Activated CD8-positive, alpha-beta memory T cell treated with anti-CD3 and anti-CD28 coated beads, Interleukin-2, amount 50 U/mL, for 24 hours (primary cell): Measurements from ENCODE around the gene KRT35.

Source experiments
- DNase-seq: peaks from one replicate; pipeline ENCODE4 v3.0.0-alpha.2; 2020; ENCODE audit errors: extremely low read depth

KRT35 gene

DNA sequence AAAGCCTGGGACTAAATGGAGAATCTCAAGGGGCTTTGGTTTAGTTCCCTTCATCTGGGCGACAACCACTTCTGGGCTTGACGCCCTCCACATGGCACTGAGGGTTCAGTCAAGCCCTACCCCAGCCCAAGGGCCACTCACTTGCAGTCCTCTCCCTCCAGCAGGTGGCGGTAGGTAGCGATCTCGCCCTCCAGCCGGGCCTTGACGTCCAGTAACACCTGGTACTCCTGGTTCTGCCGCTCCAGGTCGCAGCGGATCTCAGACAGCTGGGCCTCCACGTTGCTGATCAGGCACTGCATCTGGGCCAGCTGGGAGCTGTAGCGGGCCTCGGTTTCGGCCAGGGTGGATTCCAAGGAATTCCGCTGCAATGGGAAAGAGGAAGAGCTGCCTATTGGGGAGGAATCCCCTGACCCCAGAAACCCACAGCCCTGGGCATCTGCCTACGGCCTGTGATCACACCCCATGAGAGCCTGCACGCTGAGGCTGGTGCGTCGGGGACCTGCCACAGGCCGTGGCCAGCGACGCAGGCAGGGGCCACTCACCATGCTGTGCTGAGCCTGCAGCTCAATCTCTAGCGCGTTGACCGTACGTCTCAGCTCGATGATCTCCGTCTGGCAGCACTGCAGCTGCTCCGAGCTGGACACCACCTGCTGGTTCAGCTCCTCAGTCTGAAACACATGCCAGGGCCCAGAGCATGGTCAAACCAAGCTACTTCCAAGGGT, 6.0 kb upstream of the KRT35 start:
- DNase-seq: no peak

DNA sequence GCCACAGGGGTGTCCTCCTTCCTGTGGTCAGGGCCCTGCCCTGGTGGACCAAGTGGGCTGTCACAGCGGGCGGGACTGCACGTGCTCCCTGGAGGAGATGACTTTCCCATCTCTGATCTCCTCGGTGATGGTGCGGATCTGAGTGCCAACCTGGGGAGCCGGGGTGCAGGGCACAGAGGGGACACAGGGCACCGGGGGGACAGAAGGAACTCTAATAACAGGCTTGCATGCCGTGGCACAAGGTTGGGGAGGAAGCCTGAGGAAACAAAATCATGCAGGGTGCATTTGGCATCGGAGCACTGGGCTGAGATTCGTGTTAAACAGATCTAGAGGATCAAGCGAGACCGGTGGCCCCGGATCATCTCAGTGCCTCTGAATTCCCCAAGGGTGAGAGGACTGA, 5.4 kb upstream of the KRT35 start:
- DNase-seq: no peak

DNA sequence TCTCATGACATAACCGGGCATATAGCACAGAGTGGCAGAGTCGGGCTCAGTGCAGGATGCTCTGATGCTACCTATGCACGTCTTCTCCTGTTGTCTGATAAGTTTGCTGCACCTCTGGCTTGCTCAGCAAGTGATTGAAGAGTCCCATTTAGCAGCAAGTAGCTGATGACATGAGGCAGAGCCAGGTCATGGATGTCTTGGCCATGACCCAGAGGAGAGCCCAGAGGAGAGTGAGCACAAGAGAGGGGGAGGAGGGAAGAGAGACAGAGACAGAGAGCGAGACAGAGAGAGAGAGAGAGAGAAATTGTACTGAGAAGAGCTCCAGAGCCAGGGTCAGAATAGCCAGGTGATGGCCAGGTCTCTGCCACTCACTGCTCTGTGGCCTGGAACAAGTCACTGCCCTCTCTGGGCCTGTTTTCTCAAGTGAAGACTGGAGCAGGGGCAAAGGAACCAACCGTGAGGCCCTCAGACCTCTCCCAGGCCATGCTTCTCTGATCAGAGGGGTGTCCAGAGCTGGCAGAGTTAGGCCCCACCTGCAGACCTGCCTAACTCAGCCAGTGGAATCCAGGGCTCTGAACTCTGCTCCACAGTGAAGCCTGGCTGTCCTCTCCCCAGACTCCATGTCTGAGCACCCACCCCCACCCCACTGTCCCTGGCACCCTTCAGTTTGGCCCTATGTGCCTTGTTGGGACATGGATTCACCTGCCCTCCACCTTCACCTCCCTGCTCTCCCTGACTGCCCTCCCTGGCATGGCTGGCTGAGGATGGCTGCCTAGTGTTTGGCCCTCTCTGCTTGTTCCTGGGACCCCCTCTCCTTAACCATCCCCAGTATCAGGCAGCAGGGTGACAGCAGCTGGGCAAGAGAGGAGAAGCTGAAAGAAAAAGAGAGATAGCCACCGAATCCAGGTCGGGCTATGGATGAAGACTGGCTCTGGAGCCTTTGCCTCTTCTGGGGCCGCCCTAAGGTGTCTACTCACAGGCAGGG, 4.3 kb upstream of the KRT35 start:
- no peak for DNase-seq

DNA sequence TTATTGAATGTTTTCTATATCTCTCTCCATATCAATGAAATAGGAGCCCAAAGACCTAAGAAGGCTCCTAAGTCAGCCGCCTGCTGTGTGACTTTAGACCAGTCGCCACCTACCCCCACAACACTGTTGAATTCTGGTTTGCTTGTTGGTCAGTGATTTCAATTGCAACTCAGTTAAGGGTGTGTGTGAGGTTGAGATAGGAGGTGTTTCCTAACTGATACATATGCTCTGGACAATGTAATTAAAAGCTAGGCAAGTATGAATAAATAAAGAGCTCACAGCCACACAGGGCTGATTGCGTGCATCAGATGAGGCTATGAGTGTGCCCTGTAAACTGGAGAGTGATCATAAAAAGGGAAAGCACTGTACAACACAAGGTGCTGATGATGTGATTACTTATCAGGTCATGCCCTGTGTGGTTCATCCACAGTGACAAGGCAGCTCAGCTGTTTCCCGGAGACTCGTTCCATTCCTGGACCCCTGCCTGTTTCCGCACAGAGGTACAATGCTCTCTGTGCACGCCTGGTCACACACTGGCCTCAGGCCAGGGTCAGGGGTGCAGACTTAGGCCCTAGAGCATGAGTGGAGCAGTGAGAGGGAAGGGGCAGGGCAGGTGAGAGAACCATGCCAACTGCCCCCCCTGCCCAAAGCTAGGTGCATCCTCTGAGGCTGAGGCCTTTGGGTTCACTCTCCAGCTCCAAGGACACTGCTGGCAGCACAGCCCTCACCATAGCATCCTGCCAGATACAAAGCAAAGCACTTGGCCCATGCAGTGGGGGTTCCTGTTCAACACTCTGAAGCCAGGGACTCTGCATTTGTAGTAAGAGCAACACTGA, 3.3 kb upstream of the KRT35 start:
- no peak for DNase-seq

DNA sequence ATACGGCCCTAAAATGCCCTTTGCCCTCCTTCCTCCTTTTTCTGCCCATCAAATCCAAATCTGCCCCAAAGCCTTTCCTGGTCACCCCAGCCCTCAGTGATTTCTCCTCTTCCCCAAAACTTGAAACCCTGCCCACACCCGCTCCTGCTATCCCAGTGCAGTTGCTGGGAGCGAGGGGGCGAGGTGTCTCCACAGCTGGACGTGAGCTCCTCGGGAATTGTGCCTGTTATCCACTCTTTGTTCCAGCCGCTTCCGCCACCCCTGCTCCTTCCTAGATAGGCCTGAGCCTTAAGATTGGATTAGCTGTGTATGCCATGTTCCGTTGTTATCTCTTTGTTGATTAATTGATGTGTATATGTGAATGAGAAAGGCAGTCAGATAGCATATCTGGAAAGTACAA, 2.6 kb upstream of the KRT35 start:
- no peak for DNase-seq

DNA sequence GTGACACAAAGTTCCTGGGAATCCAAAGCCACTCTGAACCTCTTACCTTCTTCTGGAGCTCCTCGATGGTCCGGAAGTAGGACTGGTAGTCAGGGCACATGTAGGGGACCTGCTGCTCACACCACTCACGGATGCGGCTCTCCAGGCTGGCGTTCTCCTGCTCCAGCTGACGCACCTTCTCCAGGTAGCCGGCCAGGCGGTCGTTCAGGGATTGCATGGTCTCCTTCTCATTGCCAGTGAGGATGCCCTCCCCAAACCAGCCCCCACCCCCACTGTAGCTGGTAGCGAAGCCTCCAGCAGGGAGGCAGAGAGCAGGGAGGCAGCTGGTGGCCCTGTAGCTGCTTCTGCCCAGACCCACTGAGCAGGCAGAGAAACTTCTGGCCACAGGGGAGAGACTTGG, 370 bp downstream of the KRT35 start:
- DNase-seq: no peak

DNA sequence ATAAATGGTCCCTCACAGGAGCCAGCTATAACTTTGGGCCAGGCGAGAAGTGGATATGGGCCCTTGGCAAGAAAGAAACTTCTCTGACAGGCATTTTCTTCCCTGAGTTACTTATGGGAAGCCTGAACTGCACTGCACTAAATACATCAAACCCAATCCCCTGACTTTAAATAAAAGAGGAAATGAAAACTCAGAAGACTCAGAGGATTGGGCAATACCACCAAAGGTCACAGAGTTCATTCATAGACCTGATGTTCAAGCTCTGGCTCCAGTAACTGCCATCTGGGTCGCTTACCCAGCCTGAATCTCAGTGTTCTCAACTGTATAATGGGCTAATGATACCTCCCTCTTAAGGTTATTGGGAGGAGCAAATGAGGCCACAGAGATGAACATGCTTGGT, 815 bp downstream of the KRT35 start:
- no peak for DNase-seq

DNA sequence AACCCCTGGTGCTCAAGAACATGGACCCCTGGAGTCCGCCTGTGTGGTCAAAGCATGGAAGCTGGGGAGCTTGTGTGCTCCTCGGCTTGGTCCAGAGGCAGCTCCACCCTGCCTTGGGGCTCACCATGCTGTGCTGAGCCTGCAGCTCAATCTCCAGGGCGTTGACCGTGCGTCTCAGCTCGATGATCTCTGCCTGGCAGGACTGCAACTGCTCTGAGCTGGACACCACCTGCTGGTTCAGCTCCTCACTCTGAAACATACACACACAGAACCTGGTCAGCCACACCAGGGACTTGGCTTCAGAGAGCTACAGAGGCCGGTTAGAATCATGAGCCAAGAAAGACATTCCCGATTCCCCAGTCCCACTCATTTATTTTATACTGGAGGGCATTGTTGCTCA, 2.7 kb downstream of the KRT35 start:
- no peak for DNase-seq

DNA sequence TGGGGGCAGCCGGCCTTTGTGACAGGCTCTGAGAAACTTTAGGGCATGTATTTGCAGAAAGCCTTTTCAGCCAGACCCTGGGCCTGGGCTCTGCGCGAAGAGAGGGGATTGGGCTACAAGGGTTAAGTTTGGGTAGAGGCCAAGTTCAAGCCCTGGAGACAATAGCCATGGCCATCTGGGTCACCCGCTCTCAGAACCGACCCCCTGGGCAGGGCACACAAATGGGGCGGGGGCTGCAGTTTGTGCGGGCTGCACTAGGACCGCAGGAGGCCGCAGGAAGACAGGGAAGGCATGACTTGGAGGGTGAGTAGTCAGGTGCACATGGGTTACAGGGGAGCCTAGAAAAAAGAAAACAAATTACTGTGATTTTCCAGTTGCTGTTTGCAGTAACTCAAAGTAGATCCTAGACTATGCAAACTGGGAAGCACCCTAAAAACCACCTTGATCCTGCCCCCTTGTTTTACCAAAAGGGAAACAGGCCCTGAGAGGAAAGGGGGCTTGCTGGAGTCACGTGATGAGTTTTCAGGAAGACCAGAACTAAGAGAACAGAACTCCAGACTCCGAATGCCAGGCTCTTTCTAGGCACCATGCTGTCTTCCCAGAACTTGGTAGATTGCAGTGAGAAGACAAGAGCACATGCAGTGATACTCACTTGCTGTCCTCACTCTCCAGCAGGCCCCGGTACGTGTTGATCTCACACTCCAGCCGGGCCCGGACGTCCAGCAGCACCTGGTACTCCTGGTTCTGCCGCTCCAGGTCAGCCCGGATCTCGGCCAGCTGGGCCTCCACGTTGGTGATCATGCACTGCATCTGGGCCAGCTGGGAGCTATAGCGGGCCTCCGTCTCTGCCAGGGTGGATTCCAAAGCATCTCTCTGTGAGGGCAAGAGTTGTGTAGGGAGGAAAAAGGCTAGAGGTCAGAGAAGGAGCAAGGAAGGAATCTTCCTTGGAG, 3.8 kb downstream of the KRT35 start:
- no peak for DNase-seq

DNA sequence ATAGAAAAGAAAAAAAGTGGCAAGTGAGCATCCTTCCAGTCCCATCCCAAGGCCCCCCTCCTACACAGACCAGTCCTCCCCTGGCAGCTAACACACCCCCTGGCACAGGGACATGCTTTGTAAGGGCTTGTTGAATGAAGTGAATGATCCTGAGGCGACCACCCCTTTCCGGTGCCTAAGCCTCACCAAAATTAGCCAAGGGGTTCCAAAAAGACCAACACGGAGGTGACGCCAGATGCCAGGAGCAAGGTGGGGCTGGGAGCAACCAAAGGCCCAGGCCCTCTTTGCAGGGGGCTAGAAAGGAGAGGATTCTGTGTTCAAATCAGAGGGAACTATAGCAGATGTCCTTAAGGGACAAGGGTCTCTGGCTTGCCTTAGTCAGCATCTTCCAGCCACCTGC, 5.5 kb downstream of the KRT35 start:
- DNase-seq: no peak

DNA sequence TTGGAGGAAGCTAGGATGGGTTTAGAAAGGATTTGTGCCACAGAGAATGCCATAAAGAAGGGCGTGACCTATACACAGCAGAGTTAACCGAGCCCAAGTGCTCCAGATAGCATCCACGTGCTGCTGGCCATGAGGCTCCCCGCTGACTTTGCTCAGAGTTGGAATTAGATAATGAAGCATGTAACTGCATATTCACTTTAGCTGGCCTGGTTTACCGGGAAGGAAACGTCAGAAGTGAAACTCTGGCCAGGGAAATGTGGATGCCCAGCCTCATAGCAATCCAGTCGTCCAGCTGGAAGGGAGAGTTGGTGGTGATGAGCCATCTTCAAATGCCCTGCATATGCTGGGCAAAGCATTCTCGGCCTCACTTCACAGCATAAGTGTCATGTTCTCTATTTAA, 6.1 kb downstream of the KRT35 start:
- DNase-seq: no peak

DNA sequence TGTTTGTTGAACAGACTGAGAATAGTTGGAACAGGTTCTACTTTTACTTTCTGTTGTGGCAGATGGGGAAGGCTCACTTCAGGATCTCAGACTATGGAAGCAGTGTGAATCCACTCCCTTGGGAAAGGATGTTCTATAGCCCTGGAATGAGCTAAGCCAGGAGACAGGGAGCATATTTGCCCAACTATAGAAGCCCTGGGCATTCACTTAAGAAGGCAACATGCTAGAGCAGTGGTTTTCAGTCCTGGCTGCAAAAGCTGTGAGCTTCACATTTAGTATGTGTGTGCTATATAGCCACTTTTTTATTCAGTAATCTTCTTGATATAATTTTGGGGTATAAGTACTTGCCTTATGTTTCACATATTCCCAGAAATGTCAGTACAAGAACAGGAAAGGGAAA, 12.6 kb downstream of the KRT35 start:
- DNase-seq: no peak

DNA sequence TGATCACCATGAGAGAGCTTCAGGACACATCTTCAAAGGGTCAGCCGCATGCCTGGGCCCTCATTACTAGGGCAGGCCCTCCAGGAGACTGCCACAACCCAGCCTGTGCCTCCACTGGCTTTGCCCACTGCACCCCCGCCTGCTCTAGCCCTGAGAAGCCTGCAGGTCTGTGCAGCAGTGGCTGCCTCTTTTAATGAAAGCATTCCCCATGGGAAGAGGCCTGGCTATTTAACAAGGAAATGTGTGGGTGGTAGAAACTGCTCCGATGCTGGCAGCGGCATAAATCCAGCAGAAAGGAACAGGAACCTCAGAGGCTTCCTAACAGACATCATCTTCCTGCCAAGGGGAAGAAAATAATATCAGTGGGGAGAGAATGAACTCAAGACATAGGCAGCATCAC, 13.4 kb downstream of the KRT35 start:
- no peak for DNase-seq

DNA sequence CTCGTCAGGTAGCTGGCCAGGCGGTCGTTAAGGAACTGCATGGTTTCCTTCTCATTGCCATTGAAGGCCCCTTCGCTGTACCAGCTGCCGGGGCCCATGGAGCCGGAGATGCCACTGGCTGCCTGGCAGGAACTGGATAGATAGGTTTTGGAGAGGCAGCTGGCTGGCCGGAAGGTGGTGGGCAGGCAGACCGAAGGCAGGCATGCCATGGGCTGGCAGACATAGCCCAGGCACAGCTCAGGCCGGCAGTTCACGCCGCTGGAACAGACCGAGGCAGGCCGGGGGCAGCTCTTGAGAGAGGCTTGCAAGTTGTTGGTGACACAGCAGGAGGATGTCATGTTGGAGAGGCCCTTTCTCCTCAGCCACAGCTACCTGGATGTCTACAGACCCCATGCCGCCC, 14.0 kb downstream of the KRT35 start, which contains the start of gene KRT32:
KRT32 (minus strand) TSS at position 399 of the 400 bp plus-strand sequence; CDS start at position 338, 61 bp downstream.
- DNase-seq: no peak

DNA sequence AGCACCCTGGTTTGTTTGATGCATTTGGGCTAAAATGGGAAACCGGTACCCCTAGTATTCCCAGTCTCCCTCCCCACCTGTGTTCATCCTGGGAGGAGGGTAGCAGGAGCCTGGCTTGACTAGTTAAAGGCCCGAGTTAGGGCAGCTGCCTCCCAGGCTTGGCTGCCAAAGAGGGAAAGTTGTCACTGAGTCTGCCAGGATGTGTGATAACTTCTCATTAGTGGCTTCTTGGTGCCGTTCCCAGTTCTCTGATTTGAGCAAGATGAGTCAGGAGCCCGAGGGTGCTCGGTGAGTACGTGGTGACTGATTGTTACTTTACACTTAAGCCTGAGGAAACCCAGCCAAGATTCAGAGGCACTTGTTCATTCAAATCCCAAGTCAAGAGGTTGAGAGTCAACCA, 16.3 kb downstream of the KRT35 start:
- no peak for DNase-seq

DNA sequence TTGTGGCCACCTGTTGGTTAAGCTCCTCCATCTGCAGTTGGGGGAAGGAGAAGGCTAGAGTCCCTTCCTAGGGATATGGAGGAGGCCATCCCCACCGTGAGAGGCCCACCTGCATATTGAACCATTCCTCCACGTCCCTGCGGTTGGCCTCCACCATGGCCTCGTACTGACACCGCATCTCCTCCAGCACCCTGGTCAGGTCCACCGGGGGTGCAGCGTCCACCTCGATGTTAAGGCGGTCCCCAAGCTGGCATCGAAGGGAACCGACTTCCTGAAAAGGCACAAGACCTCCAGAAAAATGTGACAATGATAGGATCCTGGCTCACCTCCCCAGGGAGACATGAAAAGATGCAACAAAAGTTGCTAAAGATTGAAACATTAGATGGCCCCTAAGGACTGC, 16.8 kb downstream of the KRT35 start:
- no peak for DNase-seq

DNA sequence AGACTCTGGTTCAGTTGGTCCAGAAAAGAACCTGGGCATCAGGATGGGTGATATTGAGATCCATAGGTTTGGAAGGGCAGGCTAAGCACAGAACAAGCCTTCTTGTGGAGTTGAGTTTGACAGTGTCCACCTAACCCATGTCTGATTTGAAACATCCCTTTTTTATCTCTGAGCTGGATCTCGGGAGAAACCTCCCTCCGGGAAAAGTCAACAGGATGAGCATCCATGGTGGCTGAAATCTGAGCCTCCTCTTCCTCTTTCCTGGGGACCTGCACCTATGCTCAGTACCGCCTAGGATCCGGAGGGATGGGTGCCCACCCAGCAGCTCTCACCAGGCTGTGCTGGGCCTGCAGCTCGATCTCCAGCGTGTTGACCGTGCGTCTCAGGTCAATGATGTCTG, 17.2 kb downstream of the KRT35 start:
- no peak for DNase-seq

DNA sequence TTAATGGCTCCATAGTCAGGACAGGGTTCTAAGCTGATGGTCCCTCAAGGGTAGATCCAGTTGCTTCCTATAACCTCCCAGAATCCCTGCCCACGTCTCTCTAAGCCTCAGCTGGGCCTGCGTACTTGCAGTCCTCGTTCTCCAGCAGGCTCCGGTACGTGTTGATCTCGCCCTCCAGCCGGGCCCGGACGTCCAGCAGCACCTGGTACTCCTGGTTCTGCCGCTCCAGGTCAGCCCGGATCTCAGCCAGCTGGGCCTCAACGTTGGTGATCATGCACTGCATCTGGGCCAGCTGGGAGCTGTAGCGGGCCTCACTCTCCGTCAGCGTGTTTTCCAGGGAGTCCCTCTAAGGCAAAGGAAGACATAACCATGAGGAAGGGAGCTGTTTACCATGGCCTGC, 18.2 kb downstream of the KRT35 start:
- DNase-seq: no peak

DNA sequence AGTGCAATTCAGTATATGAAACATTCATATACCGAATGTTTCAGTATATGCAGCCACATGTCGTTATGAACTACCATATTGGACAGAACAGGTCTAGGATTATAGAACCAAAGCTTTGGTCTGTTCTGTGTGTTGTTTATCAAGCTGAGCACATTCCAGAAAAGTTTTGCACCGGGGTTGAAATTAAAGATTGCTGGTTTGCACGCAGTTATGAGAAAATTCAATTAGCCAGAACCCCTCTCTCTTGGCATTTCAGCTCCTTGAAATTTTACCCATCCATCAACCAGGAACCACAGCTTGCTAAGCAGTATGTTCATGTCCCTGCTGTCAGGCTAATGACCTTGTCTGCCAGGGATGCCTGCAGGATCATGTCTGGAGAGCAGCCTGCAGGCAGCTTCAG, 23.3 kb downstream of the KRT35 start:
- no peak for DNase-seq

DNA sequence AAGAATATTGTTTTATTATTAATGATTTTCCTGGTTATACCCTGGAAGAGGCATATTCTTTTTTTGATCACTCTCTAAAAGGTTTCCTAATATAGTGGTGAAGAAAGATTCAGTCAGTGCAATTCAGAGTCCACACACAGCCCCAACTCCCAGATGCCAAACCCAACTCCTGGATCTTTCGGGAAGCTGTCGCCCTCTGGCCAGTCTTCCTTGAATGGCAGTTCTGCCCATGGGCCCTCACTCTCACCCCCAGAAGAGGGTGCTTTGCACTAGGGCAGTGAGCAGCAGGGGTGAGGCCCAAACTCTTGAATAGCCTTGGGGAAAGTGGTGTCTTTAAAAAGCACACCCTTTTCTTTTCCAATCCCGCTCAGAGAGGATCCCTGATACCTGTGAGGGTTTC, 24.7 kb downstream of the KRT35 start:
- no peak for DNase-seq

DNA sequence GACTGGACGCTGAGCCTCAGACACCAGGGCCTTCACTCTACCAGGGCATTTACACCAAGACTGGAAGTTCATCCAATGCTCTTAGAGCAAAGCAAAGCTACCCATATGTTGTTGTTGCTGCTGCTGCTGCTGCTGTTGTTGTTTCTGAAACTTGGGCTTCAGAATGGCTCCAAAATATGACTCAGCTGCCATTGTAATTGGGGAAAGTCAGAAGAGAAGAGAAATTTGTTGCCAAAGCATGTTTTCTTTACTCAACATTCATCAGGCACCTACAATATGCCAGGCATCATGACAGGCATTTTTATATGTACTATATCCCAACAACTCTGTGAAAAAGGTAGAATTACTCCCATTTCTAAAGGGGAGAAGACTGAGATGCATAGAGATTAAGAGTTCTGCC, 25.7 kb downstream of the KRT35 start:
- DNase-seq: no peak
